22Rv1 (cell line): ENCODE results near the gene CARF.
"Not testable (repeated sequence)": the region's sequence is repeated elsewhere in the genome, so short reads cannot be mapped to it uniquely, and the experiment has no call there.

Experiments
- CTCF ChIP-seq: fragments of 450-650 bp; IDR thresholded peaks from 2 replicates; pipeline ENCODE4 v1.5.1; 2017; ENCODE audit warnings: mild to moderate bottlenecking
- ZFX ChIP-seq: fragments of 450-650 bp; IDR thresholded peaks from 2 replicates; pipeline ENCODE4 v1.6.1; 2017; ENCODE audit warnings: antibody characterized with exemption, borderline replicate concordance

GRCh38 chr2:202969404-202969803 lies 57.3 kb downstream of the CARF start:
- not testable (repeated sequence) for TF ChIP-seq CTCF, ZFX
